ENCODE results near the gene MED4. TPM values are rescaled to one million over a fixed set of nuclear protein-coding genes. Genes with fewer than 3 reads are reported as not detected.
"Not testable (repeated sequence)": the region's sequence is repeated elsewhere in the genome, so short reads cannot be mapped to it uniquely, and the experiment has no call there.

The MED4 gene
- polyA plus RNA-seq, 1 of the 3 experiments (the other 2 are of a cell fraction): 42.2 TPM

DNA sequence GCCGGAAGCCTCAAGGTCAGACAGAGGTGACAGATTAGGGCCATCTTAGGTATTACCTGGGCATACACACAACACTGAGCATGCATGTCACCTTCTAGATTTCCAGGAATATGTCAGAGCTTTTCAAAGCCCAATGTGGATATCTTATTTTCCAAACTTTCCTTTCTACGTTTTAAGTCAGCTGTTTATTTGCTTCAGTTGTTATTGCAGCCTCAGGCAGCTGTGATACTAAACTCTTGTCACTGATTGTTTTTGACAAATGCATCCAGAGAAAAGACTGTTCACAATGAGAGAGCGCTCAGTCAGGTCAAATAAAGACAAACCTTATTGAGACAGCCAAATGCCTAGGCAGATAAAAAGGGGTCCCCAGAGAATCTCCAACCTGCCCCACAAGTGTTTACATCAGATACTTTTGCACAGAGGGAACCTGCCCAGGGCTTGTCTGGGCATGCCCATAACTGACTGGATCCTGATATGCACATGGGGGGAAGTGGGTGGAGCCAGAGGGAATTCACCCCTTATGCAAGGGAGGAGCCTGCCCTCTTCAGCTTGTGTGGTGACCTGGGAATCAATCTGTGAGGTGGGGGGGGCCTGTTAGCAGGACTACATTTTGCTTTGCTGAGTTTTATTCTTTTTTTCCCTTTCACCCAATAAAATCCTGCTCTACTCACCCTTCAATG lies 28.5 kb downstream of the MED4 start:
- H4K20me1 ChIP-seq (ENCODE audit: insufficient read depth): no peaks in the 10 kb centered on the region
- peaks cover 37 to 67% of the 10 kb centered on the region in 2 experiments for H3K36me3 ChIP-seq (replicated peaks in 1 of 2; ENCODE audit: control insufficient read depth in 1 of 2, insufficient read depth in 2 of 2, low read length in 1 of 2)
- H3K9ac ChIP-seq: no peak overlapping the region
- no peak overlapping the region; a peak in 1 of 4 replicates for H3K27ac ChIP-seq (ENCODE audit: low read depth in 2 of 2, low read length in 1 of 2)
- 95% methylated on average over 3 of the region's 3 CpGs for WGBS (ENCODE audit: low lambda C conversion rate)
- no peak overlapping the region for H3K4me3 ChIP-seq (ENCODE audit: low read depth in 2 of 2, low read length in 1 of 2)
- H3K9me3 ChIP-seq: peaks cover 23% of the 10 kb centered on the region; the same call in 1 of the 2 replicates
- no peaks in the 10 kb centered on the region for H3K4me1 ChIP-seq (ENCODE audit: control insufficient read depth in 1 of 2, insufficient read depth in 2 of 2, low read depth in 1 of 2, low read length in 1 of 2)
- H3K4me2 ChIP-seq: no peak overlapping the region
- CTCF ChIA-PET: interaction anchor here (1.1 to 2.0 kb wide), 2 partner anchors 29 kb away, joined by 4 to 6 read pairs; partner anchors contain the start of genes MED4 and NUDT15
- H3K79me2 ChIP-seq (ENCODE audit: insufficient read depth): peaks cover 19% of the 10 kb centered on the region; the same call in 1 of the 2 replicates
- DNase-seq: no peak
- POLR2A ChIA-PET: no interaction called here
- no peaks in the 10 kb centered on the region for H3K9me2 ChIP-seq
- no peaks in the 10 kb centered on the region for H3F3A ChIP-seq (replicated peaks; ENCODE audit: insufficient read depth)
- H3K27me3 ChIP-seq (ENCODE audit: insufficient read depth): no peaks in the 10 kb centered on the region
- no peak overlapping the region for H2AFZ ChIP-seq (ENCODE audit: low read depth)
- TF ChIP-seq POLR2AphosphoS5 (IDR thresholded peaks at IDR 0.05; ENCODE audit: low read depth, low read length) (no peak), CHD2 (IDR thresholded peaks at IDR 0.05; ENCODE audit: low read length, partially characterized antibody) (no peak), SIN3A (IDR thresholded peaks at IDR 0.05; ENCODE audit: borderline replicate concordance, low read depth, low read length) (no peak), TEAD4 (IDR thresholded peaks at IDR 0.05; ENCODE audit: borderline replicate concordance, insufficient read depth) (no peak), MXI1 (IDR thresholded peaks at IDR 0.05; ENCODE audit: low read depth, low read length) (no peak), USF1 (IDR thresholded peaks at IDR 0.05; ENCODE audit: borderline replicate concordance, low read depth) (no peak), FOXJ3 (CRISPR knock-in tag; IDR thresholded peaks at IDR 0.05) (no peak), JUND (IDR thresholded peaks at IDR 0.05) (no peak), CTCF (IDR thresholded peaks at IDR 0.05) (no peak), EP300 (IDR thresholded peaks at IDR 0.05; ENCODE audit: borderline replicate concordance in 1 of 2, low read depth in 1 of 2, low read length in 1 of 2) (no peak), FOXM1 (IDR thresholded peaks at IDR 0.05; ENCODE audit: low read depth) (no peak), NFIC (IDR thresholded peaks at IDR 0.05; ENCODE audit: borderline replicate concordance) (no peak), ZBTB33 (IDR thresholded peaks at IDR 0.05; ENCODE audit: borderline replicate concordance, low read depth) (no peak)
- TF ChIP-seq, protein P1, sequence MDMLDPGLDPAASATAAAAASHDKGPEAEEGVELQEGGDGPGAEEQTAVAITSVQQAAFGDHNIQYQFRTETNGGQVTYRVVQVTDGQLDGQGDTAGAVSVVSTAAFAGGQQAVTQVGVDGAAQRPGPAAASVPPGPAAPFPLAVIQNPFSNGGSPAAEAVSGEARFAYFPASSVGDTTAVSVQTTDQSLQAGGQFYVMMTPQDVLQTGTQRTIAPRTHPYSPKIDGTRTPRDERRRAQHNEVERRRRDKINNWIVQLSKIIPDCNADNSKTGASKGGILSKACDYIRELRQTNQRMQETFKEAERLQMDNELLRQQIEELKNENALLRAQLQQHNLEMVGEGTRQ (IDR thresholded peaks at IDR 0.05; ENCODE audit: borderline replicate concordance, low read depth, low read length): no peak

DNA sequence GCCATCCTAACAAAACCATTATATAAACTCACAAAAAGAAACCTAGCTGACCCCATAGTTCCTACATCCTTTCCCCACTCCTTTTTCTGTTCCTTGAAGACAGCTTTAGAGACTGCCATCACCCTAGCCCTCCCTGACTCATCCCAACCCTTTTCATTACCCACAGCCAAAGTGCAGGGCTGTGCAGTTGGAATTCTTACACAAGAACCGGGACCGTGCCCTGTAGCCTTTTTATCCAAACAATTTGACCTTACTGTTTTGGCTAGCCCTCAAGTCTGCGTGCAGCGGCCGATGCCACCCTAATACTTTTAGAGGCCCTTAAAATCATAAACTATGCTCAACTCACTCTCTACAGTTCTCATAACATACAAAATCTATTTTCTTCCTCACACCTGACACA lies 35.0 kb downstream of the MED4 start:
- H3K27ac ChIP-seq (ENCODE audit: low read depth in 2 of 2, low read length in 1 of 2); H3K36me3 ChIP-seq (replicated peaks in 1 of 2; ENCODE audit: control insufficient read depth in 1 of 2, insufficient read depth in 2 of 2, low read length in 1 of 2); CTCF ChIA-PET; POLR2A ChIA-PET; H3K4me2 ChIP-seq; H3K4me3 ChIP-seq (ENCODE audit: low read depth in 2 of 2, low read length in 1 of 2); H3K9ac ChIP-seq; H2AFZ ChIP-seq (ENCODE audit: low read depth); H3K9me3 ChIP-seq; DNase-seq; H3F3A ChIP-seq (replicated peaks; ENCODE audit: insufficient read depth); H3K27me3 ChIP-seq (ENCODE audit: insufficient read depth); H3K9me2 ChIP-seq; H4K20me1 ChIP-seq (ENCODE audit: insufficient read depth); H3K4me1 ChIP-seq (ENCODE audit: control insufficient read depth in 1 of 2, insufficient read depth in 2 of 2, low read depth in 1 of 2, low read length in 1 of 2): not testable (repeated sequence)
- peaks cover 15% of the 10 kb centered on the region; the same call in 1 of the 2 replicates for H3K79me2 ChIP-seq (ENCODE audit: insufficient read depth)
- WGBS (ENCODE audit: low lambda C conversion rate): 77% methylated on average over 5 of the region's 5 CpGs

DNA sequence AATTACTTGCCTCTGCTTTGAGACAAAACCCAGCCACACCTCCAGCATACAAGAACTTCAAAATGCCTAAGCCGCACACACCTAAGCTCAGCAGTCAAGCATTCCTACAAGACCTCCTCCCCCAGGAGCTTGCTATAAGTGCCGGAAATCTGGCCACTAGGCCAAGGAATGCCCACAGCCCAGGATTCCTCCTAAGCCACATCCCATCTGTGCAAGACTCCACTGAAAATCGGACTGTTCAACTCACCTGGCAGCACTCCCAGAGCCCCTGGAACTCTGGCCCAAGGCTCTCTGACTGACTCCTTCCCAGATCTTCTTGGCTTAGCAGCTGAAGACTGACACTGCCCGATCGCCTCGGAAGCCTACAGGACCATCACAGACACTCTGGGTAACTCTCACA lies 36.4 kb downstream of the MED4 start:
- H3K27me3 ChIP-seq (ENCODE audit: insufficient read depth); H3K9me3 ChIP-seq; H4K20me1 ChIP-seq (ENCODE audit: insufficient read depth); H3K9me2 ChIP-seq; H3K27ac ChIP-seq (ENCODE audit: low read depth in 2 of 2, low read length in 1 of 2); H3K79me2 ChIP-seq (ENCODE audit: insufficient read depth); DNase-seq; H3K9ac ChIP-seq; H3K4me3 ChIP-seq (ENCODE audit: low read depth in 2 of 2, low read length in 1 of 2); H3F3A ChIP-seq (replicated peaks; ENCODE audit: insufficient read depth); H3K4me1 ChIP-seq (ENCODE audit: control insufficient read depth in 1 of 2, insufficient read depth in 2 of 2, low read depth in 1 of 2, low read length in 1 of 2); H2AFZ ChIP-seq (ENCODE audit: low read depth); H3K4me2 ChIP-seq; POLR2A ChIA-PET: not testable (repeated sequence)
- CTCF ChIA-PET: interaction anchor here (1.0 kb wide), 1 partner anchor 21 kb away, joined by 3 read pairs; no protein-coding TSS in a partner anchor
- WGBS (ENCODE audit: low lambda C conversion rate): 88% methylated on average over 5 of the region's 6 CpGs
- H3K36me3 ChIP-seq (replicated peaks in 1 of 2; ENCODE audit: control insufficient read depth in 1 of 2, insufficient read depth in 2 of 2, low read length in 1 of 2): peaks cover under 1 to 11% of the 10 kb centered on the region in 2 experiments

Measured in SK-N-SH (cell line).